Neural crest cell (in vitro differentiated cells): ENCODE data around the gene ZNF804A. TPM values are rescaled to one million over a fixed set of nuclear protein-coding genes. Genes with fewer than 3 reads are reported as not detected.

ENCODE experiments used
- DNase-seq: peaks from one replicate; pipeline ENCODE4 v3.0.0; 2021; ENCODE audit warnings: low read depth, mixed read lengths, low spot score
- H3K27ac Mint-ChIP-seq: one replicate; pipeline ENCODE4 v1.8.0; 2021; ENCODE audit warnings: mild to moderate bottlenecking, mixed read lengths; ENCODE audit not compliant: unreplicated experiment
- H3K27me3 Mint-ChIP-seq: 2 replicates; pipeline ENCODE4 v1.8.0; 2021; ENCODE audit warnings: low read depth, mild to moderate bottlenecking, mixed read lengths
- H3K36me3 Mint-ChIP-seq: 2 replicates; pipeline ENCODE4 v1.8.0; 2021; ENCODE audit warnings: low read depth, mild to moderate bottlenecking, mixed read lengths
- H3K4me1 Mint-ChIP-seq: 2 replicates; pipeline ENCODE4 v1.8.0; 2021; ENCODE audit warnings: mixed read lengths
- H3K4me3 Mint-ChIP-seq: one replicate; pipeline ENCODE4 v1.8.0; 2021; ENCODE audit warnings: mild to moderate bottlenecking, mixed read lengths
- H3K9me3 Mint-ChIP-seq: 2 replicates; pipeline ENCODE4 v1.8.0; 2021; ENCODE audit warnings: mixed read lengths
- CTCF ChIP-seq: fragments of 200-600 bp; sonication (generic); conservative IDR thresholded peaks from 2 replicates; pipeline ENCODE4 v1.5.0; 2021; ENCODE audit warnings: antibody characterized with exemption, mild to moderate bottlenecking
- total RNA-seq: library from RNA; stranded (reverse); gene quantifications from 2 replicates; pipeline ENCODE4 v1.2.1, GENCODE V29; 2021

Gene ZNF804A
- total RNA-seq, 1 donor from 2014 or later, result 0.47 TPM

DNA sequence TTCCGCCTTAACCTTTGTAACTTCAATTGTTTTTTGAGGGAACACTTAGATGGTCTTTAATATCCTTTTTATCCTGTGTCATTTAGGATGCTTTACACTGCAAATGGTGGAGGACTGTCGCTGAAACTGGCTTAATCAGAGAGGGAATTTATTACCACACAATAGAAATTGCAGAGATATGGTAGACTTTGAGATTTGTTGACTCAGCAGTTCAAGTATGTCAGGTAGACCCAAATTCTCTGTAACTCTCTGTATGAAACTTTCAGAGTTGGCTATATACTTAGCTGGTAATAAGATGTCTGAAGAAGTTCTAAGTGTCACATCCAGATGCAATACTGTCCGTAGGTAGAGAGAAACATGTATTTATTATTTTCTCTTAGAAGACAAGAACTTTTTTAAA, 100.1 kb downstream of the ZNF804A start:
- no peak overlapping the region for H3K4me3 Mint-ChIP-seq
- DNase-seq, result no peak
- no peaks in the 10 kb centered on the region for H3K36me3 Mint-ChIP-seq
- H3K4me1 Mint-ChIP-seq, result no peaks in the 10 kb centered on the region
- no peaks in the 10 kb centered on the region for H3K27me3 Mint-ChIP-seq
- H3K27ac Mint-ChIP-seq, result no peak overlapping the region
- no peak for TF ChIP-seq CTCF
- H3K9me3 Mint-ChIP-seq, result no peaks in the 10 kb centered on the region

GRCh38 chr2:184721881-184722280, 123.6 kb downstream of the ZNF804A start:
- Mint-ChIP-seq H3K27ac (no peak overlapping the region), H3K36me3 (peaks cover 5% of the 10 kb centered on the region), H3K9me3 (peaks cover 5% of the 10 kb centered on the region), H3K4me1 (no peaks in the 10 kb centered on the region), H3K4me3 (no peak overlapping the region), H3K27me3 (no peaks in the 10 kb centered on the region)
- TF ChIP-seq CTCF, result no peak
- DNase-seq, result no peak

- H3K4me3 Mint-ChIP-seq, result no peak overlapping the region
- no peaks in the 10 kb centered on the region for H3K4me1 Mint-ChIP-seq
- no peak overlapping the region for H3K27ac Mint-ChIP-seq
- no peak for DNase-seq
- no peaks in the 10 kb centered on the region for H3K27me3 Mint-ChIP-seq
- no peaks in the 10 kb centered on the region for H3K9me3 Mint-ChIP-seq
- no peaks in the 10 kb centered on the region for H3K36me3 Mint-ChIP-seq
- TF ChIP-seq CTCF, result no peak
These were observed 129.5 kb downstream of the ZNF804A start for GRCh38 chr2:184727813-184728212.

DNA sequence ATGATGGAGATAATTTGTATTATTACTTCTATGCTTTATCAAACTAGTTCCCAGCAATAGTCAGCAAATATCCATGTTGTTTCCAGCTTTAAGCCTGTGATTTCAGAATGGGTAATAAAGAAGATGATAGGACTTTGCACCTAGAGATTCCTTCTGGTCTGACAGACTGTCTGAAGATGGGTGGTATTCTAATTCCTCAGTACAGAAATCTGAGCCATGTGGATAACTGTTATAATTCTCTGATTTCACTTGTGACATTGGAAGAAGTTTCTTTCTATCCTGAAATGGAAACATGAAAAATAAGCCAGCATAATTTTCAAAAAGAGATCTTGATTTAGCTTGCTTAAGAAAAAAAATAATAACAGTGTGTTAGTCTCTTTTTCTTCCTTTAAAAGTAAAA, 130.1 kb downstream of the ZNF804A start:
- no peaks in the 10 kb centered on the region for H3K9me3 Mint-ChIP-seq
- H3K36me3 Mint-ChIP-seq, result no peaks in the 10 kb centered on the region
- H3K27me3 Mint-ChIP-seq, result no peaks in the 10 kb centered on the region
- no peak overlapping the region for H3K4me3 Mint-ChIP-seq
- DNase-seq, result no peak
- no peak for TF ChIP-seq CTCF
- H3K4me1 Mint-ChIP-seq, result no peaks in the 10 kb centered on the region
- H3K27ac Mint-ChIP-seq, result no peak overlapping the region

GRCh38 chr2:184729581-184729980, 131.3 kb downstream of the ZNF804A start:
- no peaks in the 10 kb centered on the region for H3K36me3 Mint-ChIP-seq
- H3K4me1 Mint-ChIP-seq, result no peaks in the 10 kb centered on the region
- H3K27me3 Mint-ChIP-seq, result no peaks in the 10 kb centered on the region
- no peaks in the 10 kb centered on the region for H3K9me3 Mint-ChIP-seq
- H3K4me3 Mint-ChIP-seq, result no peak overlapping the region
- no peak for DNase-seq
- TF ChIP-seq CTCF, result no peak
- no peak overlapping the region for H3K27ac Mint-ChIP-seq

DNA sequence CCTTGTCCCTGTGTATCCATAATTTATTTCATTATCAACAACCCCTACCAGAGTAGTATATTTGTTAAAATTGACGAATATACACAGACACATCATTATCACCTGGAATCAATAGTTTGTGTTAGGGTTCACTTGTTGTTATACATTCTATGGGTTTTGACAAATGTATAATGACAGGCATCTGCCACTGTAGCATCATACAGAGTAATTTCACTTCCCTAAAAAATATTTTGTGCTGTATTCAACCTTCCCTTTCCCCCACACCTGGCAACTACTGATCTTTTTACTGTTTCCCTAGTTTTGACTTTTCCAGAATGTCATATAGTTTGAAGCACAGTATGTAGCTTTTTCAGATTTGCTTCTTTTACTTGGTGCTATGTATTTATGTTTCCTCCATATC, 132.0 kb downstream of the ZNF804A start:
- no peaks in the 10 kb centered on the region for H3K36me3 Mint-ChIP-seq
- H3K4me1 Mint-ChIP-seq, result no peaks in the 10 kb centered on the region

More for the DNA sequence above, 132.0 kb downstream of the ZNF804A start:
- Mint-ChIP-seq H3K27ac (no peak overlapping the region), H3K4me3 (no peak overlapping the region), H3K27me3 (no peaks in the 10 kb centered on the region), H3K9me3 (no peaks in the 10 kb centered on the region)
- no peak for DNase-seq
- TF ChIP-seq CTCF, result no peak
